ENCODE measurements around the gene PNPLA6. TPM values are rescaled to one million over a fixed set of nuclear protein-coding genes. Genes with fewer than 3 reads are reported as not detected.

Gene PNPLA6
- total and polyA plus RNA-seq, 2 of the 13 experiments (the other 11 are each of a cell fraction or from before 2014, with no cell fraction given) = 24.9 to 28.2 TPM

DNA sequence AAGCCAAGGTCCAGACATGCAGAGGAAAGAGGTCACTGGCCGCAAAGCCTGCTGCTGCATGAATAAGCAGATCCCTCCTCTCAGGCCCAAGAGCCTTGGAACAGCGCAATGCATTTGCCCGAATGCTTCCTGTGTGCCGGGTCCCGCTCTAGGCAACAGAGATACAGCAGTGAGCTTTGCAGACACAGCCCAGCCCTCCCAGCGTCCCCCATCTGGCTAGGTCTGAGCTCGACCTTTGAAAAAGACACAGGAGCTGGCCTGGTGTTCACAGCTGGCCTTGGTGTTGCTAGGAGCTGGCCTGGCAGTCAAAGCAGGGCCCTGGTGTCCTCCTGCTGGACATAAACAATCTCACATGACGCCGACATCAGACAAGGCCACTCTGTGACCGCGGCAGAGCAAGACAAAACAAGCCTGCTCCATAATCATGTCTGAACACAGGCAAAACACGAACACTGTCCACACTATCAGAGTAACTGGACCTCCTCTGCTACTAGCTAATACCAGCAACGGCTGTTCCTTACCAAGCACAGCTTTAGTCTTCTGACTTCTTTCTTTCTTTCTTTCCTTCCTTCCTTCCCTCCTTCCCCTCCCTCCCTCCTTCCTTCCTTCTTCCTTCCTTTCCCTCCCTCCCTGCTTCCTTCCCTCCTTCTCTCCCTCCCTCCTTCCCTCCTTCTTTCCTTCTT, 41.0 kb upstream of the PNPLA6 start (continued):
- 0 out of 2 replicates have a peak, but pooled peaks have one; percentile 35 for TF ChIP-seq ZNF232 (CRISPR knock-in tag; IDR thresholded peaks at IDR 0.05; ENCODE audit: borderline replicate concordance)

DNA sequence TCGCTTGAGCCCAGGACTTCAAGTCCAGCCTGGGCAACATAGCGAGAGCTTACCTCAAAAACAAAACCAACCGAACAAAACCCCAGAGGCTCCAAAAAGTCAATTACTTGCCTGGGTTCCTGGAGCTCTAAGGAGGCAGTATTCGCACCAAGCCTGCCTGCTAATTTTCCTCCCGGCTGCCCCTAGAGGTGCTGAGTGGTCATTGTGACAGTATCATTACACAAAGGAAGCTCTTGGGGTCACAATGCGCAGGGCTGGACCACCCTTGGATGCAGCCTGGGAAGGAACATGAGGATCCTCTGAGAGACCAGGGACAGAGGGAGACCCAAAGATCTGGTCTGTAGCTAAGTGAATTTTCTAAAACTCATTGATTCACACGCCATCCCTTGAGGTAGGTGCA, 38.2 kb upstream of the PNPLA6 start:
- no TSS peak for BruUV-seq (replicated peaks)
- Histone ChIP-seq H4K20me1 (ENCODE audit: insufficient read depth, low read length) (no peaks in the 10 kb centered on the region), H3K9ac (ENCODE audit: insufficient read depth, low read depth, low read length) (no peak overlapping the region), H2AFZ (ENCODE audit: low read length) (no peak overlapping the region), H3K9me3 (ENCODE audit: low read length) (no peaks in the 10 kb centered on the region), H3K36me3 (replicated peaks in 1 of 2; ENCODE audit: control insufficient read depth in 1 of 2, insufficient read depth in 2 of 2, low read length in 2 of 2) (no peaks in the 10 kb centered on the region), H3K4me3 (replicated peaks in 1 of 3; ENCODE audit: insufficient read depth in 1 of 3, low read depth in 2 of 3, low read length in 3 of 3) (no peak overlapping the region), H3K27ac (ENCODE audit: extremely low read length, insufficient read depth, low read length) (no peak overlapping the region), H3K4me1 (ENCODE audit: insufficient read depth, low read length) (peaks cover 30% of the 10 kb centered on the region), H3K27me3 (ENCODE audit: control insufficient read depth in 1 of 2, insufficient read depth in 2 of 2, low read length in 2 of 2) (peaks cover 0 to 5% of the 10 kb centered on the region in 2 experiments; a peak in 3 of 5 replicates), H3K79me2 (ENCODE audit: insufficient read depth, low read length) (no peaks in the 10 kb centered on the region), H3K4me2 (ENCODE audit: low read depth, low read length) (no peak overlapping the region)
- ATAC-seq = peak; percentile 44
- WGBS (ENCODE audit: low lambda C conversion rate) = 37% methylated on average over 7 of the region's 7 CpGs
- DNase-seq (ENCODE audit: low spot score) = no peak
- TF ChIP-seq, protein P1, sequence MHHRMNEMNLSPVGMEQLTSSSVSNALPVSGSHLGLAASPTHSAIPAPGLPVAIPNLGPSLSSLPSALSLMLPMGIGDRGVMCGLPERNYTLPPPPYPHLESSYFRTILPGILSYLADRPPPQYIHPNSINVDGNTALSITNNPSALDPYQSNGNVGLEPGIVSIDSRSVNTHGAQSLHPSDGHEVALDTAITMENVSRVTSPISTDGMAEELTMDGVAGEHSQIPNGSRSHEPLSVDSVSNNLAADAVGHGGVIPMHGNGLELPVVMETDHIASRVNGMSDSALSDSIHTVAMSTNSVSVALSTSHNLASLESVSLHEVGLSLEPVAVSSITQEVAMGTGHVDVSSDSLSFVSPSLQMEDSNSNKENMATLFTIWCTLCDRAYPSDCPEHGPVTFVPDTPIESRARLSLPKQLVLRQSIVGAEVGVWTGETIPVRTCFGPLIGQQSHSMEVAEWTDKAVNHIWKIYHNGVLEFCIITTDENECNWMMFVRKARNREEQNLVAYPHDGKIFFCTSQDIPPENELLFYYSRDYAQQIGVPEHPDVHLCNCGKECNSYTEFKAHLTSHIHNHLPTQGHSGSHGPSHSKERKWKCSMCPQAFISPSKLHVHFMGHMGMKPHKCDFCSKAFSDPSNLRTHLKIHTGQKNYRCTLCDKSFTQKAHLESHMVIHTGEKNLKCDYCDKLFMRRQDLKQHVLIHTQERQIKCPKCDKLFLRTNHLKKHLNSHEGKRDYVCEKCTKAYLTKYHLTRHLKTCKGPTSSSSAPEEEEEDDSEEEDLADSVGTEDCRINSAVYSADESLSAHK (CRISPR knock-in tag; IDR thresholded peaks at IDR 0.05; ENCODE audit: borderline replicate concordance) = no peak
- TF ChIP-seq, protein P2, sequence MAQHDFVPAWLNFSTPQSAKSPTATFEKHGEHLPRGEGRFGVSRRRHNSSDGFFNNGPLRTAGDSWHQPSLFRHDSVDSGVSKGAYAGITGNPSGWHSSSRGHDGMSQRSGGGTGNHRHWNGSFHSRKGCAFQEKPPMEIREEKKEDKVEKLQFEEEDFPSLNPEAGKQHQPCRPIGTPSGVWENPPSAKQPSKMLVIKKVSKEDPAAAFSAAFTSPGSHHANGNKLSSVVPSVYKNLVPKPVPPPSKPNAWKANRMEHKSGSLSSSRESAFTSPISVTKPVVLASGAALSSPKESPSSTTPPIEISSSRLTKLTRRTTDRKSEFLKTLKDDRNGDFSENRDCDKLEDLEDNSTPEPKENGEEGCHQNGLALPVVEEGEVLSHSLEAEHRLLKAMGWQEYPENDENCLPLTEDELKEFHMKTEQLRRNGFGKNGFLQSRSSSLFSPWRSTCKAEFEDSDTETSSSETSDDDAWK (CRISPR knock-in tag; IDR thresholded peaks at IDR 0.05) = no peak
- TF ChIP-seq, protein P3, sequence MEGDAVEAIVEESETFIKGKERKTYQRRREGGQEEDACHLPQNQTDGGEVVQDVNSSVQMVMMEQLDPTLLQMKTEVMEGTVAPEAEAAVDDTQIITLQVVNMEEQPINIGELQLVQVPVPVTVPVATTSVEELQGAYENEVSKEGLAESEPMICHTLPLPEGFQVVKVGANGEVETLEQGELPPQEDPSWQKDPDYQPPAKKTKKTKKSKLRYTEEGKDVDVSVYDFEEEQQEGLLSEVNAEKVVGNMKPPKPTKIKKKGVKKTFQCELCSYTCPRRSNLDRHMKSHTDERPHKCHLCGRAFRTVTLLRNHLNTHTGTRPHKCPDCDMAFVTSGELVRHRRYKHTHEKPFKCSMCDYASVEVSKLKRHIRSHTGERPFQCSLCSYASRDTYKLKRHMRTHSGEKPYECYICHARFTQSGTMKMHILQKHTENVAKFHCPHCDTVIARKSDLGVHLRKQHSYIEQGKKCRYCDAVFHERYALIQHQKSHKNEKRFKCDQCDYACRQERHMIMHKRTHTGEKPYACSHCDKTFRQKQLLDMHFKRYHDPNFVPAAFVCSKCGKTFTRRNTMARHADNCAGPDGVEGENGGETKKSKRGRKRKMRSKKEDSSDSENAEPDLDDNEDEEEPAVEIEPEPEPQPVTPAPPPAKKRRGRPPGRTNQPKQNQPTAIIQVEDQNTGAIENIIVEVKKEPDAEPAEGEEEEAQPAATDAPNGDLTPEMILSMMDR (CRISPR knock-in tag; IDR thresholded peaks at IDR 0.05) = peak; percentile 31
- in situ Hi-C loops (cut with HindIII; ENCODE audit: extremely low pct_ligation_motif_present, low pct_unique_long_range_greater_than_20kb) = no loop called here
- intact Hi-C loops (cut with micrococcal nuclease; ENCODE audit: unreplicated experiment) = loop anchor here (10.0 kb wide), 1 partner anchor 102 kb away; no protein-coding TSS in a partner anchor
- peak; percentile 54 for FAIRE-seq
- ChIA-PET CTCF (ENCODE audit: low intra/inter-chr PET ratio, low total read pairs) (no interaction called here), POLR2A (interaction anchor here (1.1 kb wide), 3 partner anchors 9 to 132 kb away, joined by 3 read pairs; partner anchors contain the start of genes MCOLN1, PET100 and XAB2)

Data from HepG2 (cell line).